ENCODE measurements around the gene MACF1. TPM values are rescaled to one million over a fixed set of nuclear protein-coding genes. Genes with fewer than 3 reads are reported as not detected.

MACF1 gene
- polyA plus RNA-seq, 1 of the 3 experiments (the other 2 are of a cell fraction): 37.6 TPM

GRCh38 chr1:39214998-39215873 lies 10.7 kb downstream of the MACF1 start:
- H3K27me3 ChIP-seq (ENCODE audit: insufficient read depth): no peaks in the 10 kb centered on the region
- H3K4me3 ChIP-seq (ENCODE audit: low read depth in 2 of 2, low read length in 1 of 2): no peak overlapping the region
- peaks cover 8 to 43% of the 10 kb centered on the region in 2 experiments for H3K4me1 ChIP-seq (ENCODE audit: control insufficient read depth in 1 of 2, insufficient read depth in 2 of 2, low read depth in 1 of 2, low read length in 1 of 2)
- CTCF ChIA-PET: interaction anchor here (1.1 to 6.6 kb wide), 5 partner anchors 22 to 196 kb away, joined by 3 to 29 read pairs (median 7); no protein-coding TSS in a partner anchor
- DNase-seq: no peak
- peaks cover 0 to 9% of the 10 kb centered on the region in 2 experiments for H3K36me3 ChIP-seq (replicated peaks in 1 of 2; ENCODE audit: control insufficient read depth in 1 of 2, insufficient read depth in 2 of 2, low read length in 1 of 2)
- H2AFZ ChIP-seq (ENCODE audit: low read depth): no peak overlapping the region
- POLR2A ChIA-PET: no interaction called here
- H3K9ac ChIP-seq: no peak overlapping the region
- peaks cover 39% of the 10 kb centered on the region for H3F3A ChIP-seq (replicated peaks; ENCODE audit: insufficient read depth)
- peaks cover 25% of the 10 kb centered on the region for H4K20me1 ChIP-seq (ENCODE audit: insufficient read depth)
- no peaks in the 10 kb centered on the region for H3K9me3 ChIP-seq
- peak overlapping the region; percentile 73 to 96; a peak in 3 of 4 replicates for H3K27ac ChIP-seq (ENCODE audit: low read depth in 2 of 2, low read length in 1 of 2)
- H3K79me2 ChIP-seq (ENCODE audit: insufficient read depth): peaks cover 84% of the 10 kb centered on the region
- H3K4me2 ChIP-seq: peak overlapping the region; percentile 74
- no peak for TF ChIP-seq YY1 (IDR thresholded peaks at IDR 0.05; ENCODE audit: low read depth)
- no peak for TF ChIP-seq CTCF (IDR thresholded peaks at IDR 0.05)
- TF ChIP-seq POLR2AphosphoS5 (IDR thresholded peaks at IDR 0.05; ENCODE audit: low read depth, low read length): no peak
- TF ChIP-seq ZBTB33 (IDR thresholded peaks at IDR 0.05; ENCODE audit: borderline replicate concordance, low read depth): no peak
- H3K9me2 ChIP-seq: no peaks in the 10 kb centered on the region
- WGBS (ENCODE audit: low lambda C conversion rate): 83% methylated on average over 9 of the region's 11 CpGs

GRCh38 chr1:39216771-39217170 lies 12.3 kb downstream of the MACF1 start:
- ChIA-PET CTCF (interaction anchor here (6.6 kb wide), 1 partner anchor 25 kb away, joined by 29 read pairs; no protein-coding TSS in a partner anchor), POLR2A (no interaction called here)
- Histone ChIP-seq H3K79me2 (ENCODE audit: insufficient read depth) (peaks cover 85% of the 10 kb centered on the region), H3K9ac (no peak overlapping the region), H3K9me3 (no peaks in the 10 kb centered on the region), H3K27ac (ENCODE audit: low read depth in 2 of 2, low read length in 1 of 2) (peak overlapping the region; percentile 73 to 96; a peak in 2 of 4 replicates), H3K36me3 (replicated peaks in 1 of 2; ENCODE audit: control insufficient read depth in 1 of 2, insufficient read depth in 2 of 2, low read length in 1 of 2) (peaks cover 0 to 9% of the 10 kb centered on the region in 2 experiments), H2AFZ (ENCODE audit: low read depth) (no peak overlapping the region), H3F3A (replicated peaks; ENCODE audit: insufficient read depth) (peaks cover 38% of the 10 kb centered on the region), H3K9me2 (no peaks in the 10 kb centered on the region), H3K4me1 (ENCODE audit: control insufficient read depth in 1 of 2, insufficient read depth in 2 of 2, low read depth in 1 of 2, low read length in 1 of 2) (peaks cover 8 to 43% of the 10 kb centered on the region in 2 experiments), H3K4me3 (ENCODE audit: low read depth in 2 of 2, low read length in 1 of 2) (no peak overlapping the region), H3K27me3 (ENCODE audit: insufficient read depth) (no peaks in the 10 kb centered on the region), H4K20me1 (ENCODE audit: insufficient read depth) (peaks cover 38% of the 10 kb centered on the region), H3K4me2 (peak overlapping the region; percentile 74; the same call in 1 of the 2 replicates)
- 89% methylated on average over 4 of the region's 4 CpGs for WGBS (ENCODE audit: low lambda C conversion rate)
- no peak for DNase-seq
- TF ChIP-seq NFIC (IDR thresholded peaks at IDR 0.05; ENCODE audit: borderline replicate concordance) (no peak), RXRA (IDR thresholded peaks at IDR 0.05; ENCODE audit: borderline replicate concordance, low read depth) (no peak), POLR2AphosphoS5 (IDR thresholded peaks at IDR 0.05; ENCODE audit: low read depth, low read length) (no peak), TEAD4 (IDR thresholded peaks at IDR 0.05; ENCODE audit: borderline replicate concordance, insufficient read depth) (no peak), MXI1 (IDR thresholded peaks at IDR 0.05; ENCODE audit: low read depth, low read length) (no peak), SIN3A (IDR thresholded peaks at IDR 0.05; ENCODE audit: borderline replicate concordance, low read depth, low read length) (no peak), SMC3 (IDR thresholded peaks at IDR 0.05; ENCODE audit: low read depth, low read length) (no peak), USF1 (IDR thresholded peaks at IDR 0.05; ENCODE audit: borderline replicate concordance, low read depth) (no peak), PBX3 (IDR thresholded peaks at IDR 0.05) (no peak), ZBTB33 (IDR thresholded peaks at IDR 0.05; ENCODE audit: borderline replicate concordance, low read depth) (no peak), EZH2phosphoT487 (IDR thresholded peaks at IDR 0.05; ENCODE audit: borderline replicate concordance, low read depth) (no peak), RCOR1 (IDR thresholded peaks at IDR 0.05; ENCODE audit: low read length) (no peak), ELF1 (IDR thresholded peaks at IDR 0.05) (no peak), RAD21 (IDR thresholded peaks at IDR 0.05; ENCODE audit: low read length) (no peak)

All from SK-N-SH (cell line).